ENCODE results near the gene CASP10. TPM values are rescaled to one million over a fixed set of nuclear protein-coding genes. Genes with fewer than 3 reads are reported as not detected.

The CASP10 gene
- total and polyA plus RNA-seq, 2 of the 13 experiments (the other 11 are each of a cell fraction or from before 2014, with no cell fraction given) = 22.2 to 23.8 TPM

DNA sequence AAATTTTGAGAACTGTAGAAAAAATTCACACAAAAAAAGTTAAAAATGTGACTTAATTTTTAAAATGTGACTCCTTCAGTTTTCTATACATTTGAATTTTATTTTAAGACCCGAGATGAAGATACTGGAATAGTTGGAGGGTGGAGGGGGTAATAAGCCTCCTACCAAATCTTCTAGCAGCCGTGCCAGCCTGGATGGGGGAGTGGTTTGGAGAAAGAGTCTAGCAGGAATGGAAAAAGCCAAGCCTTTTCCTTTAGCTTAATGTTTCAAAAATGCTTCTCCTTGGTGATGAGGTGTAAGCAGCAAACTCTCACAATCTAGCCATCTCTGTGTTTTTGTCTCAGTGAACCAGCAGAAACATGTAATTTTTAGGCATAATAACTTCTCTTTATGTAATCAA, 92.1 kb downstream of the CASP10 start:
- Histone ChIP-seq H3K36me3 (replicated peaks in 1 of 2; ENCODE audit: control insufficient read depth in 1 of 2, insufficient read depth in 2 of 2, low read length in 2 of 2) (peaks cover 18 to 77% of the 10 kb centered on the region in 2 experiments), H2AFZ (ENCODE audit: low read length) (no peak overlapping the region), H3K4me1 (ENCODE audit: insufficient read depth, low read length) (0 out of 2 replicates have a peak, but pooled peaks cover 5% of the 10 kb centered on the region), H3K27me3 (ENCODE audit: control insufficient read depth in 1 of 2, insufficient read depth in 2 of 2, low read length in 2 of 2) (no peaks in the 10 kb centered on the region), H3K4me3 (replicated peaks in 1 of 3; ENCODE audit: insufficient read depth in 1 of 3, low read depth in 2 of 3, low read length in 3 of 3) (no peak overlapping the region), H4K20me1 (ENCODE audit: insufficient read depth, low read length) (no peaks in the 10 kb centered on the region), H3K9ac (ENCODE audit: insufficient read depth, low read depth, low read length) (no peak overlapping the region), H3K79me2 (ENCODE audit: insufficient read depth, low read length) (no peaks in the 10 kb centered on the region), H3K9me3 (ENCODE audit: low read length) (no peaks in the 10 kb centered on the region), H3K27ac (ENCODE audit: extremely low read length, insufficient read depth, low read length) (no peak overlapping the region), H3K4me2 (ENCODE audit: low read depth, low read length) (no peak overlapping the region)
- intact Hi-C loops (cut with micrococcal nuclease; ENCODE audit: unreplicated experiment) = no loop called here
- no peak for ATAC-seq
- in situ Hi-C loops (cut with HindIII; ENCODE audit: extremely low pct_ligation_motif_present, low pct_unique_long_range_greater_than_20kb) = no loop called here
- FAIRE-seq = no peak
- 96% methylated on average over 2 of the region's 2 CpGs for WGBS (ENCODE audit: low lambda C conversion rate)
- DNase-seq (ENCODE audit: low spot score) = no peak
- ChIA-PET POLR2A (no interaction called here), CTCF (ENCODE audit: low intra/inter-chr PET ratio, low total read pairs) (no interaction called here)
- BruUV-seq (replicated peaks) = TSS peak; percentile 22
- TF ChIP-seq, protein P1, sequence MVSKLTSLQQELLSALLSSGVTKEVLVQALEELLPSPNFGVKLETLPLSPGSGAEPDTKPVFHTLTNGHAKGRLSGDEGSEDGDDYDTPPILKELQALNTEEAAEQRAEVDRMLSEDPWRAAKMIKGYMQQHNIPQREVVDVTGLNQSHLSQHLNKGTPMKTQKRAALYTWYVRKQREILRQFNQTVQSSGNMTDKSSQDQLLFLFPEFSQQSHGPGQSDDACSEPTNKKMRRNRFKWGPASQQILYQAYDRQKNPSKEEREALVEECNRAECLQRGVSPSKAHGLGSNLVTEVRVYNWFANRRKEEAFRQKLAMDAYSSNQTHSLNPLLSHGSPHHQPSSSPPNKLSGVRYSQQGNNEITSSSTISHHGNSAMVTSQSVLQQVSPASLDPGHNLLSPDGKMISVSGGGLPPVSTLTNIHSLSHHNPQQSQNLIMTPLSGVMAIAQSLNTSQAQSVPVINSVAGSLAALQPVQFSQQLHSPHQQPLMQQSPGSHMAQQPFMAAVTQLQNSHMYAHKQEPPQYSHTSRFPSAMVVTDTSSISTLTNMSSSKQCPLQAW (CRISPR knock-in tag; IDR thresholded peaks at IDR 0.05) = no peak
- TF ChIP-seq, protein P2, sequence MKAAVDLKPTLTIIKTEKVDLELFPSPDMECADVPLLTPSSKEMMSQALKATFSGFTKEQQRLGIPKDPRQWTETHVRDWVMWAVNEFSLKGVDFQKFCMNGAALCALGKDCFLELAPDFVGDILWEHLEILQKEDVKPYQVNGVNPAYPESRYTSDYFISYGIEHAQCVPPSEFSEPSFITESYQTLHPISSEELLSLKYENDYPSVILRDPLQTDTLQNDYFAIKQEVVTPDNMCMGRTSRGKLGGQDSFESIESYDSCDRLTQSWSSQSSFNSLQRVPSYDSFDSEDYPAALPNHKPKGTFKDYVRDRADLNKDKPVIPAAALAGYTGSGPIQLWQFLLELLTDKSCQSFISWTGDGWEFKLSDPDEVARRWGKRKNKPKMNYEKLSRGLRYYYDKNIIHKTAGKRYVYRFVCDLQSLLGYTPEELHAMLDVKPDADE (CRISPR knock-in tag; IDR thresholded peaks at IDR 0.05) = no peak
- TF ChIP-seq ZNF761 (CRISPR knock-in tag; conservative IDR thresholded peaks at IDR 0.05) (no peak), RARG (CRISPR knock-in tag; IDR thresholded peaks at IDR 0.05; ENCODE audit: low read depth) (no peak), ZNF724P (CRISPR knock-in tag; IDR thresholded peaks at IDR 0.05; ENCODE audit: borderline replicate concordance) (no peak)

DNA sequence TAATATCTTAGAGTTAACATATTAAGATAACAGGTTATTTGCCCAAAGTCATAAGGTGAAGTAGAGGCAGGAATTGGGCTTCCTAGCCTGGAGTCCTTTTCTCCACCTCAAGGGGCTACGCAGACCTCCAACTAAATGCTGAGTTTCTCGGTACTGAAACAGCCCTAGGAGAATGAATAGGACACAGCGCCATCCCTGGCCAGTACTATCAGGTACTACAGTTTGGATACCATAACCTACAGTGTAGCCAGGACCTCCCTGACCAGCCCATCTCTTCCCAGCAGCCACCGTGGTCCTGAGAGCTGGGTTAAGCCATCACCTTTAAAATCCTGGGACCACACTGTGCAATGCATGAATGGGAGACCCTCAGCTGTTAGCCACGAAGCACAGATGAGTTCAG, 93.0 kb downstream of the CASP10 start:
- Histone ChIP-seq H3K4me2 (ENCODE audit: low read depth, low read length) (no peak overlapping the region), H3K27ac (ENCODE audit: extremely low read length, insufficient read depth, low read length) (no peak overlapping the region), H3K27me3 (ENCODE audit: control insufficient read depth in 1 of 2, insufficient read depth in 2 of 2, low read length in 2 of 2) (no peaks in the 10 kb centered on the region), H3K4me3 (replicated peaks in 1 of 3; ENCODE audit: insufficient read depth in 1 of 3, low read depth in 2 of 3, low read length in 3 of 3) (no peak overlapping the region), H3K79me2 (ENCODE audit: insufficient read depth, low read length) (no peaks in the 10 kb centered on the region), H3K9ac (ENCODE audit: insufficient read depth, low read depth, low read length) (no peak overlapping the region), H4K20me1 (ENCODE audit: insufficient read depth, low read length) (no peaks in the 10 kb centered on the region), H2AFZ (ENCODE audit: low read length) (no peak overlapping the region), H3K9me3 (ENCODE audit: low read length) (no peaks in the 10 kb centered on the region), H3K4me1 (ENCODE audit: insufficient read depth, low read length) (0 out of 2 replicates have a peak, but pooled peaks cover 5% of the 10 kb centered on the region), H3K36me3 (replicated peaks in 1 of 2; ENCODE audit: control insufficient read depth in 1 of 2, insufficient read depth in 2 of 2, low read length in 2 of 2) (peaks cover 18 to 72% of the 10 kb centered on the region in 2 experiments)
- intact Hi-C loops (cut with micrococcal nuclease; ENCODE audit: unreplicated experiment) (no loop called here), in situ Hi-C loops (cut with HindIII; ENCODE audit: extremely low pct_ligation_motif_present, low pct_unique_long_range_greater_than_20kb) (no loop called here)
- whole genome bisulfite sequencing (ENCODE audit: low lambda C conversion rate) = 91% methylated on average over 5 of the region's 5 CpGs
- BruUV-seq (replicated peaks) = no TSS peak
- ATAC-seq = peak; percentile 76
- no peak for DNase-seq (ENCODE audit: low spot score)
- no peak for FAIRE-seq
- ChIA-PET POLR2A (no interaction called here), CTCF (ENCODE audit: low intra/inter-chr PET ratio, low total read pairs) (no interaction called here)
- TF ChIP-seq, protein P3, sequence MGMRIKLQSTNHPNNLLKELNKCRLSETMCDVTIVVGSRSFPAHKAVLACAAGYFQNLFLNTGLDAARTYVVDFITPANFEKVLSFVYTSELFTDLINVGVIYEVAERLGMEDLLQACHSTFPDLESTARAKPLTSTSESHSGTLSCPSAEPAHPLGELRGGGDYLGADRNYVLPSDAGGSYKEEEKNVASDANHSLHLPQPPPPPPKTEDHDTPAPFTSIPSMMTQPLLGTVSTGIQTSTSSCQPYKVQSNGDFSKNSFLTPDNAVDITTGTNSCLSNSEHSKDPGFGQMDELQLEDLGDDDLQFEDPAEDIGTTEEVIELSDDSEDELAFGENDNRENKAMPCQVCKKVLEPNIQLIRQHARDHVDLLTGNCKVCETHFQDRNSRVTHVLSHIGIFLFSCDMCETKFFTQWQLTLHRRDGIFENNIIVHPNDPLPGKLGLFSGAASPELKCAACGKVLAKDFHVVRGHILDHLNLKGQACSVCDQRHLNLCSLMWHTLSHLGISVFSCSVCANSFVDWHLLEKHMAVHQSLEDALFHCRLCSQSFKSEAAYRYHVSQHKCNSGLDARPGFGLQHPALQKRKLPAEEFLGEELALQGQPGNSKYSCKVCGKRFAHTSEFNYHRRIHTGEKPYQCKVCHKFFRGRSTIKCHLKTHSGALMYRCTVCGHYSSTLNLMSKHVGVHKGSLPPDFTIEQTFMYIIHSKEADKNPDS (CRISPR knock-in tag; IDR thresholded peaks at IDR 0.05) = no peak
- TF ChIP-seq CHCHD3 (CRISPR knock-in tag; IDR thresholded peaks at IDR 0.05) = no peak
- TF ChIP-seq, protein P4, sequence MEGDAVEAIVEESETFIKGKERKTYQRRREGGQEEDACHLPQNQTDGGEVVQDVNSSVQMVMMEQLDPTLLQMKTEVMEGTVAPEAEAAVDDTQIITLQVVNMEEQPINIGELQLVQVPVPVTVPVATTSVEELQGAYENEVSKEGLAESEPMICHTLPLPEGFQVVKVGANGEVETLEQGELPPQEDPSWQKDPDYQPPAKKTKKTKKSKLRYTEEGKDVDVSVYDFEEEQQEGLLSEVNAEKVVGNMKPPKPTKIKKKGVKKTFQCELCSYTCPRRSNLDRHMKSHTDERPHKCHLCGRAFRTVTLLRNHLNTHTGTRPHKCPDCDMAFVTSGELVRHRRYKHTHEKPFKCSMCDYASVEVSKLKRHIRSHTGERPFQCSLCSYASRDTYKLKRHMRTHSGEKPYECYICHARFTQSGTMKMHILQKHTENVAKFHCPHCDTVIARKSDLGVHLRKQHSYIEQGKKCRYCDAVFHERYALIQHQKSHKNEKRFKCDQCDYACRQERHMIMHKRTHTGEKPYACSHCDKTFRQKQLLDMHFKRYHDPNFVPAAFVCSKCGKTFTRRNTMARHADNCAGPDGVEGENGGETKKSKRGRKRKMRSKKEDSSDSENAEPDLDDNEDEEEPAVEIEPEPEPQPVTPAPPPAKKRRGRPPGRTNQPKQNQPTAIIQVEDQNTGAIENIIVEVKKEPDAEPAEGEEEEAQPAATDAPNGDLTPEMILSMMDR (CRISPR knock-in tag; IDR thresholded peaks at IDR 0.05) = 0 out of 2 replicates have a peak, but pooled peaks have one; percentile 7

Data from HepG2 (cell line).